ENCODE results near the gene SLC26A4. TPM values are rescaled to one million over a fixed set of nuclear protein-coding genes. Genes with fewer than 3 reads are reported as not detected.
A peak's percentile ranks its signal among the peaks of the same experiment; 100 is the strongest.

SLC26A4 gene
- total and polyA plus RNA-seq, 9 of the 15 experiments (the other 6 are each of a cell fraction or from before 2014, with no cell fraction given), result 0.09 to 1.2 (median 0.33) TPM

GRCh38 chr7:107718456-107719193 is 58.0 kb downstream of the SLC26A4 start (continued):
- TF ChIP-seq, protein P1, sequence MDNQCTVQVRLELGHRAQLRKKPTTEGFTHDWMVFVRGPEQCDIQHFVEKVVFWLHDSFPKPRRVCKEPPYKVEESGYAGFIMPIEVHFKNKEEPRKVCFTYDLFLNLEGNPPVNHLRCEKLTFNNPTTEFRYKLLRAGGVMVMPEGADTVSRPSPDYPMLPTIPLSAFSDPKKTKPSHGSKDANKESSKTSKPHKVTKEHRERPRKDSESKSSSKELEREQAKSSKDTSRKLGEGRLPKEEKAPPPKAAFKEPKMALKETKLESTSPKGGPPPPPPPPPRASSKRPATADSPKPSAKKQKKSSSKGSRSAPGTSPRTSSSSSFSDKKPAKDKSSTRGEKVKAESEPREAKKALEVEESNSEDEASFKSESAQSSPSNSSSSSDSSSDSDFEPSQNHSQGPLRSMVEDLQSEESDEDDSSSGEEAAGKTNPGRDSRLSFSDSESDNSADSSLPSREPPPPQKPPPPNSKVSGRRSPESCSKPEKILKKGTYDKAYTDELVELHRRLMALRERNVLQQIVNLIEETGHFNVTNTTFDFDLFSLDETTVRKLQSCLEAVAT (IDR thresholded peaks at IDR 0.05), result peak in 1 of 2 experiments; percentile 56; a peak in 1 of 4 replicates
- TF ChIP-seq NCOA2 (IDR thresholded peaks at IDR 0.05; ENCODE audit: partially characterized antibody in 2 of 2) (peak in 1 of 2 experiments; percentile 38), E2F8 (IDR thresholded peaks at IDR 0.05; ENCODE audit: low read depth, partially characterized antibody) (no peak)

- TF ChIP-seq ZNF431 (CRISPR knock-in tag; IDR thresholded peaks at IDR 0.05) (no peak), CEBPB (tag; IDR thresholded peaks at IDR 0.05) (0 out of 2 replicates have a peak, but pooled peaks have one; percentile 25), CEBPG (CRISPR knock-in tag; IDR thresholded peaks at IDR 0.05) (no peak), CEBPG (tag; conservative IDR thresholded peaks at IDR 0.05 in 1 of 2, IDR thresholded peaks at IDR 0.05 in 1 of 2) (peak; percentile 34 to 71; a peak in 2 of 4 replicates)
- TF ChIP-seq, protein P2, sequence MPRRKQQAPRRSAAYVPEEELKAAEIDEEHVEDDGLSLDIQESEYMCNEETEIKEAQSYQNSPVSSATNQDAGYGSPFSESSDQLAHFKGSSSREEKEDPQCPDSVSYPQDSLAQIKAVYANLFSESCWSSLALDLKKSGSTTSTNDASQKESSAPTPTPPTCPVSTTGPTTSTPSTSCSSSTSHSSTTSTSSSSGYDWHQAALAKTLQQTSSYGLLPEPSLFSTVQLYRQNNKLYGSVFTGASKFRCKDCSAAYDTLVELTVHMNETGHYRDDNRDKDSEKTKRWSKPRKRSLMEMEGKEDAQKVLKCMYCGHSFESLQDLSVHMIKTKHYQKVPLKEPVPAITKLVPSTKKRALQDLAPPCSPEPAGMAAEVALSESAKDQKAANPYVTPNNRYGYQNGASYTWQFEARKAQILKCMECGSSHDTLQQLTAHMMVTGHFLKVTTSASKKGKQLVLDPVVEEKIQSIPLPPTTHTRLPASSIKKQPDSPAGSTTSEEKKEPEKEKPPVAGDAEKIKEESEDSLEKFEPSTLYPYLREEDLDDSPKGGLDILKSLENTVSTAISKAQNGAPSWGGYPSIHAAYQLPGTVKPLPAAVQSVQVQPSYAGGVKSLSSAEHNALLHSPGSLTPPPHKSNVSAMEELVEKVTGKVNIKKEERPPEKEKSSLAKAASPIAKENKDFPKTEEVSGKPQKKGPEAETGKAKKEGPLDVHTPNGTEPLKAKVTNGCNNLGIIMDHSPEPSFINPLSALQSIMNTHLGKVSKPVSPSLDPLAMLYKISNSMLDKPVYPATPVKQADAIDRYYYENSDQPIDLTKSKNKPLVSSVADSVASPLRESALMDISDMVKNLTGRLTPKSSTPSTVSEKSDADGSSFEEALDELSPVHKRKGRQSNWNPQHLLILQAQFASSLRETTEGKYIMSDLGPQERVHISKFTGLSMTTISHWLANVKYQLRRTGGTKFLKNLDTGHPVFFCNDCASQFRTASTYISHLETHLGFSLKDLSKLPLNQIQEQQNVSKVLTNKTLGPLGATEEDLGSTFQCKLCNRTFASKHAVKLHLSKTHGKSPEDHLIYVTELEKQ (CRISPR knock-in tag; IDR thresholded peaks at IDR 0.05), result no peak
- Histone ChIP-seq H3K4me1 (replicated peaks in 1 of 2; ENCODE audit: control insufficient read depth in 2 of 2, insufficient read depth in 2 of 2, low read length in 2 of 2) (peaks cover 0 to 6% of the 10 kb centered on the region in 2 experiments; a peak in 1 of 5 replicates), H3K9me1 (ENCODE audit: control insufficient read depth, insufficient read depth, low read length) (no peaks in the 10 kb centered on the region), H2AFZ (ENCODE audit: low read depth, low read length) (no peak overlapping the region), H3K27ac (ENCODE audit: extremely low read depth, low read depth, low read length) (no peak overlapping the region), H3K79me2 (ENCODE audit: control insufficient read depth, insufficient read depth, low read length) (no peaks in the 10 kb centered on the region), H3K4me3 (no peak overlapping the region), H3K27me3 (ENCODE audit: control insufficient read depth in 2 of 2, insufficient read depth in 2 of 2, low read length in 2 of 2) (no peaks in the 10 kb centered on the region), H3K9me3 (replicated peaks; ENCODE audit: control insufficient read depth, insufficient read depth, low read depth, low read length) (no peaks in the 10 kb centered on the region), H4K20me1 (replicated peaks; ENCODE audit: control insufficient read depth, insufficient read depth, low read length) (no peaks in the 10 kb centered on the region), H3K9ac (ENCODE audit: insufficient read depth in 1 of 2, low read depth in 2 of 2, low read length in 2 of 2) (no peak overlapping the region), H3K4me2 (ENCODE audit: insufficient read depth, low read length) (no peak overlapping the region), H3K36me3 (ENCODE audit: control insufficient read depth, insufficient read depth, low read length) (no peaks in the 10 kb centered on the region)
- no peak for DNase-seq (ENCODE audit: extremely low read depth in 1 of 4, low spot score in 3 of 4)
- 0% methylated on average over 1 of the region's 1 CpG for whole genome bisulfite sequencing (ENCODE audit: insufficient coverage, low coverage, missing lambda C conversion rate)
- ATAC-seq, result no peak
- intact Hi-C loops (cut with micrococcal nuclease) (loop anchor here (5.0 kb wide), 2 partner anchors 79 to 774 kb away; no protein-coding TSS in a partner anchor), in situ Hi-C loops (cut with MboI) (loop anchor here (10.0 kb wide), 1 partner anchor 526 kb away; no protein-coding TSS in a partner anchor)
- ChIA-PET POLR2A (no interaction called here), CTCF (ENCODE audit: low intra/inter-chr PET ratio) (no interaction called here)
- FAIRE-seq, result no peak
- no TSS peak for BruUV-seq (replicated peaks)
These were observed 60.7 kb downstream of the SLC26A4 start for GRCh38 chr7:107721286-107721685.
